Pancreas (tissue), 10 donors: ENCODE data around the gene RAI2. TPM values are rescaled to one million over a fixed set of nuclear protein-coding genes. Genes with fewer than 3 reads are reported as not detected.

Source experiments
- ATAC-seq, 4 donors: fragments of 200-7000 bp; cut with Tn5 transposase; one replicate each; pipeline versions ENCODE4 v1.8.0 to v1.9.1; 2020; ENCODE audit warnings: mild to moderate bottlenecking in 4 of 4, moderate library complexity in 4 of 4
- DNase-seq, 6 donors: peaks; one replicate each; pipeline ENCODE4 v3.0.0-alpha.2; 2020
- FAIRE-seq: peaks from 2 replicates; lab custom pipeline; 2012; peaks lifted over from hg19 to GRCh38; lab: Jason Lieb, UNC
- H3K27ac ChIP-seq, 4 donors: fragments of 200-600 bp; sonication (generic); 1 replicate in 3 of 4; 2 replicates in 1 of 4; pipeline versions ENCODE4 v1.5.0 to v1.8.0; 2020
- H3K27me3 ChIP-seq, 4 donors: fragments of 200-600 bp; one replicate each; pipeline ENCODE4 v1.8.0; 2021
- H3K36me3 ChIP-seq, 3 donors: fragments of 200-600 bp; sonication (generic) in 1 of 3; one replicate each; pipeline versions ENCODE4 v1.5.0 to v1.8.0; 2020 to 2021
- H3K4me1 ChIP-seq, 3 donors: fragments of 200-600 bp; one replicate each; pipeline ENCODE4 v1.8.0; 2021
- H3K4me3 ChIP-seq, 4 donors: fragments of 200-600 bp; sonication (generic) in 2 of 4; one replicate each; pipeline versions ENCODE4 v1.5.0 to v1.8.0; 2020 to 2021
- H3K9me3 ChIP-seq, 4 donors: fragments of 200-600 bp; one replicate each; pipeline ENCODE4 v1.8.0; 2021
- CTCF ChIP-seq, 4 donors: fragments of 200-600 bp; sonication (generic) in 3 of 4; IDR thresholded peaks; one replicate each; pipeline versions ENCODE4 v1.5.0 to v1.8.0; 2021; ENCODE audit warnings: antibody characterized with exemption in 4 of 4
- WGBS, 2 donors: extraction: QIAGEN DNeasy Blood & Tissue Kit; methylation state at CpG; one replicate each; pipeline ENCODE4 v1.1.7; 2013; 5-methylcytosine and 5-hydroxymethylcytosine counted together
- intact Hi-C, 3 donors: fragments of 100-400 bp; cut with DNase I; formaldehyde crosslinking; loops; one replicate each; pipeline versions ENCODE4 v1.11.1 to v1.14.2; 2022
- polyA plus RNA-seq, 2 donors: library from polyadenylated mRNA; stranded (reverse); fragments of 200-250 nt; gene quantifications; one replicate each; pipeline ENCODE4 v1.2.3, GENCODE V29; 2013
- total RNA-seq, 6 donors: library from RNA; stranded (reverse); fragmentation: NEBNext Ultra II Directional in 4 of 6; extraction: Animal tissue kit (Norgen Biotek cat#: 25700) in 4 of 6; gene quantifications; one replicate each; pipeline versions ENCODE4 v1.2.1 to v1.2.4, GENCODE V29; 2021 to 2023
- donor health status: healthy with polysubstance abuse.
- donor health status: DM: no; HTN: no; CAD: no; lungs with moderate emphysema.
- donor health status: DM: no; HTN: no; CAD: no.
- donor health status: control.
- donor health status: control.
- donor health status: Bipolar disorder and iron deficiency.
- donor health status: DM: yes; HTN: yes; CAD: no.
- donor health status: DM: no; HTN: no; CAD: no.
- donor health status: DM: no; HTN: no; CAD: no.
- donor health status: DM: yes; HTN: yes; CAD: no.

Gene RAI2
- total and polyA plus RNA-seq, 8 donors: 5.2 to 14.7 (median 7.2) TPM

DNA sequence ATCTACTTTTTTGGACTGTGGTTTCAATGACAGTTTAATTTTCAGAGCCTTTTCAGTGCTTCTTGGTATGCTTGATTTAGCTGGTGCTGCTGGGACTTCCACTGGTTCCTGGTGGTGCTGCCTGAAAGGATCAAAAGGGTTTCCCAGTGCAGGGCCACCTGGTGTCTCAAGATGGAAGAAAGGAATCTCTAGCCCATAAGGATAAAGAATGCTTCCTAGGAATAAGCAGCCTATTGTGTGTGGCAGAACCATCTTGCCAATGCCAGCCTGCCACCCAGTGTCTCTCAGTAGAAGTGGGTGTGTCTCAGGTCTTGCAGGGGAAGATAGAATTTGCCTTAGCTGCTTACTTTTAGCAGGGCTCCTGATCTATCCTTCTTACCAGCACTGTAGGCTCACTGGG lies 15.0 kb upstream of the RAI2 start:
- H3K27me3 ChIP-seq: peaks cover 0 to 26% (median 4%) of the 10 kb centered on the region in 4 donors
- H3K4me3 ChIP-seq: no peak overlapping the region
- H3K36me3 ChIP-seq: no peaks in the 10 kb centered on the region
- no peaks in the 10 kb centered on the region for H3K9me3 ChIP-seq
- FAIRE-seq: no peak
- intact Hi-C loops: no loop called here
- no peaks in the 10 kb centered on the region for H3K4me1 ChIP-seq
- ATAC-seq: no peak
- TF ChIP-seq CTCF (IDR thresholded peaks at IDR 0.05): no peak
- H3K27ac ChIP-seq: no peak overlapping the region
- no peak for DNase-seq

DNA sequence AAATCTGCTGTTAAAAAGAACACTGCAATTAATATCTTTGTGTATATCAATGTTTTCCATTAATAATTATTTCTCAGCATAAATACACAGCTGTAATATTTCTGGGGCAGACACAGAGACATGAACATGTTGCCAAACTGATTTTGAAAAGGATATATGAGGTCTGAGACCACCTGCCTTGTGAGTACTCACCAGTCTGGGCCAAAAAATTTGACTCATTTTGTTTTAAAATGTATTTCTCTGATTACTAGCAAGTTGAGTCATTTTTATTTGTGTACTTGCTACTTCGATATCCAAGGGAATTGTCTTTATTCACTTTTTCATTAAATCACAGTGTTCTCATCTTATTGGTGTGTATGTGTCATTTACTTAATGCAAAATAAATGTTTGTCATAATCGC lies 8.5 kb upstream of the RAI2 start:
- DNase-seq: no peak
- intact Hi-C loops: loop anchor here in 1 of 3 donors (10.0 kb wide), 1 partner anchor 375 kb away; no protein-coding TSS in a partner anchor
- Histone ChIP-seq H3K36me3 (no peaks in the 10 kb centered on the region), H3K27ac (no peak overlapping the region), H3K4me3 (no peak overlapping the region), H3K9me3 (no peaks in the 10 kb centered on the region), H3K27me3 (peaks cover 0 to 14% (median 2%) of the 10 kb centered on the region in 4 donors), H3K4me1 (no peaks in the 10 kb centered on the region)
- ATAC-seq: no peak
- WGBS, 2 donors: 78 to 83% methylated on average over 2 of the region's 2 CpGs
- no peak for FAIRE-seq
- no peak for TF ChIP-seq CTCF (IDR thresholded peaks at IDR 0.05)

GRCh38 chrX:17861489-17862011 lies 452 bp upstream of the RAI2 start:
- no peak for TF ChIP-seq CTCF (IDR thresholded peaks at IDR 0.05)
- DNase-seq: no peak
- Histone ChIP-seq H3K4me1 (no peaks in the 10 kb centered on the region), H3K27ac (no peak overlapping the region), H3K9me3 (no peaks in the 10 kb centered on the region), H3K27me3 (no peaks in the 10 kb centered on the region), H3K36me3 (no peaks in the 10 kb centered on the region), H3K4me3 (peak overlapping the region in 2 of 4 donors; percentile 45 to 47)
- intact Hi-C loops: loop anchor here in 1 of 3 donors (10.0 kb wide), 1 partner anchor 383 kb away; no protein-coding TSS in a partner anchor
- no peak for ATAC-seq
- FAIRE-seq: no peak
- 3 to 20% methylated on average over 11 to 15 of the region's 15 CpGs for WGBS, 2 donors

DNA sequence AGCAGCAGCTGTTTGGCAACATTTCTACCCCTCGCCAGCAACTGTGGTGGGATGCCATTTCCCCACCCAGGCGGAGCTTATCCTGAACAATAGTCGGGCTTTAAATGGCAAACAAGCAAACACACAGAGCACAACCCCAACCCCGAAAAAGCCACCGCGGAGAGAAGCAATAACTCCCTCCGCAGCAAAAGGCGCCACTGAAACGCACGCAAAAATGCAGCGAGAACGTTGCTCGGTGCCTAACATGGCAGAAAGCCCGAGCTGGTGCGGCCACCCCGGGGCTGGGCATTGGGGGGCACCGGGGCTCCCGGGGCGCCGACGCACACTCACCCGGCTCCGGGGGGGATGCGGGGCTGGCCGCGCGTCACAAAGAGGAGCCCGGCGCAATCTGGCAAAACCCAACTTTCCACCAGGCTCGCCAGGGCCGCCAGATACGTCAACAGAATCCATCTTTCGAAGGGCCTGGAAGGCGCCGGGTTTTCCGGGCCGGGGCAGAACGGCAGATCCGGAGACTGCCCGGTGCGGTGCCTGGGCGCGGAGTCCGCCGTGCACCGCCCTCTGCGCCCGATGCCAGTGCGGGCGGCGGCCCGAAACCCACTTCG lies 818 bp downstream of the RAI2 start:
- peak overlapping the region; percentile 17 to 58 (median 44) for H3K27ac ChIP-seq
- H3K4me1 ChIP-seq: no peaks in the 10 kb centered on the region
- TF ChIP-seq CTCF (IDR thresholded peaks at IDR 0.05): no peak
- H3K4me3 ChIP-seq: peak overlapping the region; percentile 34 to 57 (median 52)
- intact Hi-C loops: loop anchor here in 1 of 3 donors (10.0 kb wide), 1 partner anchor 385 kb away; no protein-coding TSS in a partner anchor
- no peaks in the 10 kb centered on the region for H3K27me3 ChIP-seq
- DNase-seq: peak in 4 of 6 donors; percentile 19 to 65 (median 45)
- no peaks in the 10 kb centered on the region for H3K9me3 ChIP-seq
- peak; percentile 21 to 49 (median 40) for ATAC-seq
- H3K36me3 ChIP-seq: no peaks in the 10 kb centered on the region
- no peak for FAIRE-seq
- 0 to 31% methylated on average over 39 to 53 of the region's 53 CpGs for WGBS, 2 donors
